Fibroblast of peridontal ligament (primary cell): ENCODE data around the gene TMEM222.

Source experiments
- DNase-seq: peaks from one replicate; pipeline ENCODE4 v3.0.0-alpha.2; 2010; ENCODE audit errors: extremely low read depth

TMEM222 gene

GRCh38 chr1:27306892-27307761, 14.8 kb upstream of the TMEM222 start:
- no peak for DNase-seq

GRCh38 chr1:27307874-27308598, 13.9 kb upstream of the TMEM222 start:
- no peak for DNase-seq

DNA sequence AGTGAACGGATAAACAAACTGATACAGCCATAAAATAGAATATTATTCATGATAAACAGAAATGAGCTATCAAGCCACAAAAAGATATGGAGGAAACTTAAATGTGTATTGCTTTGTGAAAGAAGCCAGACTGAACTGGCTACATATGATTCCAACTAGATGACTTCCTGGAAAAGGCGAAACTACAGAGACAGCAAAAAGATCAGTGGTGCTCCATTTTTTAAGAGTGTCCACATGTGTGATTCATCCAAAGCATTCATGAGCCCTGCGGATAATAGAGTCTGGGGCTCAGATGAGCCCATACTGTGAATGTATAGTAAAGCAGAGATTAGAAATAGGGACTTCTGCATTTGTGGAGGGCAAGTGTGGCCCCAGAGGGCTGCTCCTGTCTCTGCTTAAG, 7.8 kb upstream of the TMEM222 start:
- DNase-seq, result peak; percentile 14

DNA sequence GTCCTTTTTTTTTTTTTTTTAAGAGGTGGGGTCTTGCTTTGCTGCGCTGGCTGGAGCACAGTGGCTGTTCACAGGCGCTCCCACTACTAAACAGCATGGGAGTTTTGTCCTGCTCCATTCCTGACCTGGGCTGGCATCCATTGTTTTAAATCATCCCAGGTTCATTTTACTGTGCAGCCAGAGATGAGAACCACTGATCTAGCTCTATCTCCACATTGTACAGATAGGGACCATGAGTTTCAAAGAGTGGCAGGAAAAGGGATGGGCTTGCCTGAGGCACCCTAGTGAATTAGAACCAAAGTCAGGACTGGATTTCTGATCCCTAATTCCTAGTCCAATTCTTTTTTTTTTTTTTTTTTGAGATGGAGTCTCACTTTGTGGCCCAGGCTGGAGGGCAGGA, 7.2 kb upstream of the TMEM222 start:
- no peak for DNase-seq

DNA sequence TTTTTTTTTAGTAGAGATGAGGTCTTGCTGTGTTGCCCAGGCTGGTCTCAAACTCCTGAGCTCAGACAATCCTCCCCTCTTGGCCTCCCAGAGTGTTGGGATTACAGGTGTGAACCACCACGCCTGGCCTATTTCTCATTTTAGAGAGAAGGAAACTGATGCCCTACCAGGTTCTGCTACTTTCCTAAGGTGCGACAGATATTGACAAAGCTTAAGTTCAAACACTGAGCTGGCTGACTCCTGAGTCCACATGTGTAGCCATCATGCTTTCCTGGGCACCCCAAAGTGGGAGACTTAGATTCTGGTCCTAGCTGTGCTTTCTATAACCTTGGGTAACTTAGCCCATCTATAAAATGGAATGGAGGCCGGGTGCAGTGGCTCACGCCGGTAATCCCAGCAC, 5.1 kb upstream of the TMEM222 start:
- DNase-seq, result no peak

GRCh38 chr1:27318136-27318535, 3.8 kb upstream of the TMEM222 start:
- DNase-seq, result no peak

GRCh38 chr1:27318596-27318995, 3.4 kb upstream of the TMEM222 start:
- DNase-seq, result peak; percentile 85

DNA sequence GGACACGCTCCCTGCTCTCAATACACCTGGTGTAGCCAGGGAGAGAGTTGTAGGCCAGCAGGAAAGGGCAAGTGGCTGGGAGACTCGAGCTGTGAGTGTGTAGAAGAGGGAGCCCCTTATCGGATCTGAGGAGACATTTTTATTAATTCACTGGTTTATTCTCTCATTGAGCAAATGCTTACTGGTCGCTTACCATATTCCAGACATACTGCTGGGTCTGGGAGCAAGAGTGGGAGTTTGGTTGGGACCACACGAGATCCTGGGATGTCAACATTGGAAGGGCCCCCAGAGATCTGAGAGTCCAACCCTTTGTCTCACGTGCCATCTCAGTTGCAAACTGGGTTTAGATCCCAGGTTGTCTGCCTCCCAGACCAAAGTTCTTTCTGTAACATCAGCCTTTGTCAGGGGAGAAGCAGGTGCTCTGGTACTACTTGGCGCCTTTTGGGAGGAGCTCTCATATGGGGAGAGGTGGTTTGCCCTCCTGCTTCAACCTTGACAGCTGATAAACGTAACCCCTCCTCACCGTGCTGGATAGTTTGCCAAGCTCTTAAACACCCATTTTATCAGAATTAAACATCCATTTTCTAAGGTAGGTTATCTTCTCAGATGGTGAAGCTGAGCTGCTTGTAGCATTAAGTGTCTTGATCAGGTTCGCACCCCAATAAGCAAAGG, 742 bp downstream of the TMEM222 start:
- DNase-seq, result peak; percentile 14

- DNase-seq, result no peak
These were observed 3.3 kb downstream of the TMEM222 start for GRCh38 chr1:27325286-27325685.

DNA sequence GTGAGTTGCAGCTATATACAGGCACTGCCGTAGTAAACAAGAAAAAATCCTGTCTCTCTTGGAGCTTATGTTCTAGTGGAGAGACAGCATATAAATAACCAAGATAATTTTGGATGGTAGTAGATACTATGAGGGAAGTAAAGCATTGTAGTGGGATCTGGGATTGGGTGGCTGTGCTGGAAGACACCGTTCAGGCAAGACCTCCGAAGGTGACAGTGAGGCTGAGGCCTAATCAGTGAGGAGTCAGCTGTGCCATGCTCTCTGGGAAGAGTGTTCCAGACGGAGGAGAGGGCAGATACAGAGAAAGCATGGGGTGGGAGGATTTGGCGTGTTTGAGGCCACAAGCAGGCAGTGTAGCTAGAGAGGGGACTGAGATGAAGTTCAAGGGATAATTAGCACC, 6.0 kb downstream of the TMEM222 start:
- no peak for DNase-seq

- DNase-seq, result no peak
These were observed 8.8 kb downstream of the TMEM222 start for GRCh38 chr1:27330786-27331185.

GRCh38 chr1:27331426-27331825, 9.5 kb downstream of the TMEM222 start:
- DNase-seq, result no peak

DNA sequence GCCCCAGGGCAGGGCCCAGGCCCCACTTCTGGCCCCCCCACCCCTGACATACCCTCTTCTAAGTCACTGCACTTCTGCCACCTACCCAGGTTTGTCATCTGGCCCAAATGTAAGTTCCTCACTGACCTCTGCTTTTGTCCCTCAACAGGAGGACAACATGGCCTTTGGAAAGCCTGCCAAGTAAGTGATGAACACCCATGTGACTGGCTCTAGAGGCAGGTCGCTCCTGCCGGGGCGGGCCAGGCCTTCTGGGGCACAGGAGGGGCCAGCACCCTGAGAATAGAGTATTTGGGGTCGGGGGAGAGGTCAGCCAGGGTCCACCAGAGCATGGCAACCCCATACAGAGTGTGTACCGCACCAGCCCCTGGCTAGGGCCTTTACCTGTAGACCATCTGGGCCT, 10.0 kb downstream of the TMEM222 start:
- DNase-seq, result no peak

DNA sequence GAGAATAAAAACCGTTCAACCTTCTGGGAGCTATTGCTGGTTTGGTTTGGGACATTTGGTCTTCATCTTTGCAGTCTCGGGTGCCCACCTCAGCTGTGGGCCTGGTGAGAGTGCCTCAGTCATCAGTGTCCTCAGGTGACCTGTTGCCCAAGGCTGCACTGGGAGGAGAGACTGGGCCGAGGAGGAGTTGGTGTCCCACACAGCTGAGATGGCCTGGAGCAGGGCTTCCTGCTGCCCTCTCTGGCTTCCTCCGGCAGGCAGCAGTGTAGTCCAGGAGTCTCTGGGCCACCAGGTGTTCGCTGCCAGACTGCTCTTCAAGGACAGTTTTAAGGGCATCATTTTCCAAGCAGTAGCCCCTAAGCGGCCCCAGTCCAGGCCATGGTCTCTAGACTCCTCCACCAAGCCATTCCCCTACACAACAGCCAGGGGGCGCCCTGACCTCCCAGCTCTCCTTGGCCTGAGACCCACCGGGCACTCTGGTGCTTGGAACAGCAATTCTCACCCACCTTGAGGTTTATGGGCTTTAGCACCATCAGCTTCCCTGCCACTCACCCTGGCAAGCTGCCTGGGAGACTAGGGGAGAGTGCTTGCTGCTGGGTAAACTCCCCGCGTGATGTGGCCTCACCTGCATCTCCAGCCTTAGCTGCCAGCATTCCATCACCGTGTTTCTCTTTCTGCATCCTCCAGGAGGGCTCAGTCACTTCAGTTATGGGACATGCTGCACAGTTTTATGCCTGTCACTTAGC, 10.7 kb downstream of the TMEM222 start:
- DNase-seq, result no peak

DNA sequence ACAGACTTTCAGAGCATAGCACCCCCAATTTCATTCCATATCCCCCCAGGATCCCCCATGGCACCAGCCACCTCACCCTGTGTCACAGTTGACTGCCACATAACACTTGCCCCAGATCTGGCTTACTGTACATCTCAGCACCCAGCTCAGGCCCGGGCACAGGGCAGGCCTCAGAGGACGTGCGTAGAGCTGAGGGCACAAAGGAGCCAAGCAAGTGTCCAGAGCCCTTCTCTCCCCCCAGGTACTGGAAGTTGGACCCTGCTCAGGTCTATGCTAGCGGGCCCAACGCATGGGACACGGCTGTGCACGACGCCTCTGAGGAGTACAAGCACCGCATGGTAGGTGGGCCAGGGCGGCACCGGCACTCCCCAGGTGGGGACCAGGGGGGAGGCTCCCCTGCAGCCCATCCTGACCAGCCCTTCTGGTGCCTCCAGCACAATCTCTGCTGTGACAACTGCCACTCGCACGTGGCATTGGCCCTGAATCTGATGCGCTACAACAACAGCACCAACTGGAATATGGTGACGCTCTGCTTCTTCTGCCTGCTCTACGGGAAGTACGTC, 11.8 kb downstream of the TMEM222 start:
- no peak for DNase-seq

DNA sequence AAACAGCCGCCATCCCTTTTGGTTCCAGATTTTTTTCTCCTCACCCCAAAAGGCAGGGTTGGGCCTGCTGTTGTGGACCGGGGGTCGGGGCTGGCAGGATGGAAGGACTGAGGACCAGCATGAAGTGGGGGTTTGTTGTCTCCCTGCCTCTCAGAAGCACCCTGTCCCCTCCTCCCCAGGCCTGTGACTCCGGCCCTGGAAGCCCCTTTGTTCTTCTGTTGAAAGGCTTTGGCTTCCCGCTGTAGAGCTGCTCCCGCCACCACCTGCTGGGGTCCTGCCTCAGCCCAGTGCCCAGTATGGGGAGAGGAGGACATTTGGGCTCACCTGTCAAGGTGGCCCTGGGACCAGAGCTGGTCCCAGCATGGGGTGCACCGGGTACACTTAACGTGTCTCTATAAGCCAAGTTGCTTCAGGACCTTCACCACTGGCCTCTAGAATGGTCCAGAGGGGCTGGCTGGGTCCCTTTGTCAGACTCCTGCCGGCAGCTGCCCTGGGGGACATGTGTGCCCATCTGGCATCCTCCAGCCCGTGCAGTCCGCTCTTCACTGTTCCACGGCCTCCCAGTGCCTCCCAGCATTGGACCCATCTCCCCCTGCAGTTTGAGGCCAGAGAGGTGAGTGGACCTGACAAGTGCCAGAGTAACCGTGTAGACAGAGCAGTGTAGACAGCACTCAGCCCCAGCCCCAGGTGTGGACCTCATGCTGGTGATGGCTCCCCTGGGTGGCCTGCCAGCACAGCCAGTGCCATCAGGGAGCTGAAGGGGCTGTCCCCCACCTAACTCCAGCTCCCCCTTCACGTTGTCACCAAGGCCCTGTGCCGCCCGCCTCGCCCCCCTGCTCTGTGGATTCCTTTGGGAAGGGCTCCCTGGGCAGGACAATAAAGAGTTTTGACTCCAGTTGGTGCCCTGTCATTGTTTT, 13.8 kb downstream of the TMEM222 start:
- no peak for DNase-seq

DNA sequence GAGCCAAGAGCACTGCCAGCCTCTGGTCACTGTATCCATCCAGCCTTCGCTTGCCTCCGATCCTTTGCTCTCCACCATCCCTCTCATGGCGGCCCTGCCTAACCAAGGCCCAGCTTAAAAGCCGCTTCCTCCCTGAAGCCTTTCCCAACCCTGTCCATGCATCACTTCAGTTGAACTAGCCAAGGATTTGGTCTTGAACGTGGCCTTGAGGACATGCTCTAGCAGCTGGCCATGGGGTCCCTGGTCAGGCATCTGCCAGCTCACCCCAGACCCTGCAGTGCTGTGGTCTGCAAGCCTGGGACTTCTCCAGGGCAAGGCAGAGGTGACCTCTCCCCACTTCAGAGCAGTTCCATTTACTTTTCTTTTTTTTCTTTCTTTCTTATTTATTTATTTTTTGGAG, 14.8 kb downstream of the TMEM222 start:
- no peak for DNase-seq

DNA sequence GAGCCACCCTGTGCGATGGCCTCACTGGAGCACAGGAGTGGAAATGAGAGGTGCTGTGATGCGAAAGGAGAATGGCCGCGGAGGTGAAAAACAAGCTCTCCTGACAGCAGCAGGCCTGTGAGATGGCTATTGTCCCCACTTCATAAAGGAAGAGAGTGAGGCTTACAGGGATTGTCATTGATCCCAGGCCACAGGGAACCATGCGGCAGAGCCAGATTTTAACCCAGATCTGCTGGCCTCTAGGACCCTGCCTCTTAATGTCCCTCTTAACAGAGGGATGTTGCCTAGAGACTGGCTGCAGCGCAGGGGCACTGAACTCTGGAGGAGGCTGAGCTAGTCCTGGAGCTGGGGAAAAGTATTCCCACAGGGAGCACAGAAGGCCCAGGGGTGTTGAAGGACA, 16.8 kb downstream of the TMEM222 start:
- DNase-seq, result no peak

- no peak for DNase-seq
These were observed 17.2 kb downstream of the TMEM222 start for GRCh38 chr1:27339213-27339612.

DNA sequence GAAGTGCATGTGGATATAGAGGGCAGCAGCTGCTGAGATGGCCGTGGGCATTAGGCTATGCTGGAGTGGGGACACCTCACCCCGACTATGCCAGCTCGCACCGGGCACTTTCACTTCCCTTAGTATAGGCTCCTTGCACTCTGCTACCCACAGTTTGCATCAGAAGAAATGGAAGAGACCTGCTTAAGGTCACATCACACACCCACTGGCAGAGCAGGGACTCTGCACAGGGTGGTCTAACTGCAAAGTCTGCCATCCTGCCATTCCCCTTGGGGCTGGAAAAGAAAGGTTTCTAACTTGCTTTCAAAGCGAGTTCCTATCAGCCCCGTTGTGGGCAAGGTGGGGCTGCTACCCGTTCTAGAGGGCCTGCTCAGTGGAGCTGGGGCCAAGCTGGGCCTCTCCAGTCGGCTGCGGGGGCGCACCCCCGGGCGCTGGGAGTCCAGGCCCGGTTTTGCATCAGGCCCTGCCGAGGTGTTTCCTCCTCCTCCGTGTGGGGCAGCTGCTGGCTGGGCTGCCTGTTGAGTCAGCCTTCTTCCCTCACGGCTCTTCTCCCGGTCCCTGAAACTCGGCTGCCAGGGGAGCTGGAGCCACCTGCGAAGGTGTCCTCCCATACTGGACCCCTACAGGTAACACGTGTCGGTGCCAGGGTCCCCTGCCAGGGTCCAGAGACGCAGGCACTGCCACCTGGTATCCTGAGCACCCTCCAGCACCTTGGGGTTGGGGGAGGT, 19.7 kb downstream of the TMEM222 start, which contains the start of gene SYTL1:
Gene SYTL1 (plus strand): TSS at position 498 of the 728 bp plus-strand sequence. CDS start 3,313 bp downstream, outside the sequence.
- peak; percentile 43 for DNase-seq
